Measurements from ENCODE around the gene SLC5A4. TPM values are rescaled to one million over a fixed set of nuclear protein-coding genes. Genes with fewer than 3 reads are reported as not detected.

SLC5A4 gene
- total RNA-seq, 2 experiments from 2014 or later, result not detected

GRCh38 chr22:32205974-32206773 lies 49.0 kb downstream of the SLC5A4 start:
- H3K27me3 Mint-ChIP-seq, result peaks cover 18% of the 10 kb centered on the region
- ChIA-PET CTCF (no interaction called here), POLR2A (no interaction called here)
- DNase-seq, result no peak
- H3K27ac Mint-ChIP-seq, result no peak overlapping the region
- intact Hi-C loops (cut with DNase I, micrococcal nuclease), result loop anchor here in 1 of 2 experiments (2.0 to 10.0 kb wide), 4 partner anchors 63 to 541 kb away; partner anchors contain the start of gene PISD
- ATAC-seq, result no peak
- H3K9me3 Mint-ChIP-seq (ENCODE audit: low read depth), result no peaks in the 10 kb centered on the region
- no peaks in the 10 kb centered on the region for H3K36me3 Mint-ChIP-seq (ENCODE audit: low read depth)
- no peak overlapping the region for H3K4me3 Mint-ChIP-seq
- peaks cover 15% of the 10 kb centered on the region for H3K4me1 Mint-ChIP-seq

- intact Hi-C loops (cut with DNase I, micrococcal nuclease), result loop anchor here (2.0 to 10.0 kb wide), 4 partner anchors 62 to 540 kb away; partner anchors contain the start of gene PISD (in 1 of the 2)
Measured at GRCh38 chr22:32204856-32205722, 50.1 kb downstream of the SLC5A4 start, which contains the start of gene RFPL2. Gene RFPL2 (minus strand): TSS chr22:32205073. CDS start chr22:32202451, 2,622 bp downstream.

DNA sequence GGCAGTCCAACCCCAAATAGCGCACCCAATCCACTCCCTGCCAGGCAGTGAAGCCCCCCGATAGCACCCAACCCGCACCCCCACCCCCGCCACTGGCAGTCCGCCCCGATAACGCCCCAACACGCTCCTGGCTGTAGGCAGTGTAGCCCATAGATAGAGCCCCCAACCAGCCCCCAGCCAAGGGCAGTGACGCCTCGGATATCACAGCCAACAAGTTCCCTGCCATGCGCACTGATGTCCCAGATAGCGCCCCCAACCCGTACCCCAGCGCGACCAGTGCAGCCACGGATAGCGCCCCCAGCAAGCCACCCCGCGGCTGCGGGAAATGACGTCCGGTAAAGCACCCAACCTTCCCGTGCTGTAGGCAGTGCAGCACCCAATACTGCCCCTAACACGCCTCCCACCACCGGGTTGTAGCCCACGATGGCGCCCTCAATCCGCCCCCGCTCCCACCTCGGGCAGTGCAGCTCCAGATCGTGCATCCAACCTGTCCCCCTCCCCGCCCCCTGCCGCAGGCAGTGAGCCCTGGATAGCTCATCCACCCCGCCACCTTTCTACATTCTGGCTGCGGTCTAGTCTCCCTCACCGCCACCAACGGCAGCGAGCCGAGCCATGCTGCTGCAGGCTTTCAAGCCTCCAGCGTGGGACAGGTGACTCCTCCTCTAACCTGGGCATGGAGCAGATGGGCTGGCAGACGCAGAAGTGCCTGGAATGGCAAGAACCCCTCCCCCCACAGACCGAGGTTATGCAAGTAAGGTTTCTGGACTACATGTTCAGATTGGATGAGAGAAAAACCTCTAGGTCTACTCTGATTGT lies 50.9 kb downstream of the SLC5A4 start:
- intact Hi-C loops (cut with DNase I, micrococcal nuclease), result loop anchor here (2.0 to 10.0 kb wide), 4 partner anchors 61 to 539 kb away; partner anchors contain the start of gene PISD (in 1 of the 2)
- ChIA-PET POLR2A (no interaction called here), CTCF (no interaction called here)
- Mint-ChIP-seq H3K4me3 (peak overlapping the region; percentile 63), H3K27ac (no peak overlapping the region), H3K4me1 (peaks cover 21% of the 10 kb centered on the region), H3K36me3 (ENCODE audit: low read depth) (no peaks in the 10 kb centered on the region), H3K27me3 (peaks cover 18% of the 10 kb centered on the region), H3K9me3 (ENCODE audit: low read depth) (no peaks in the 10 kb centered on the region)
- ATAC-seq, result peak; percentile 10
- peak; percentile 30 for DNase-seq

More at GRCh38 chr22:32204856-32205722, 50.1 kb downstream of the SLC5A4 start, which contains the start of gene RFPL2:
- H3K27me3 Mint-ChIP-seq, result peaks cover 18% of the 10 kb centered on the region
- H3K27ac Mint-ChIP-seq, result no peak within 1 kb of the TSS
- DNase-seq, result peak; percentile 58
- ChIA-PET CTCF (no interaction called here), POLR2A (no interaction called here)
- ATAC-seq, result peak; percentile 63
- H3K4me1 Mint-ChIP-seq, result peaks cover 21% of the 10 kb centered on the region
- no peaks in the 10 kb centered on the region for H3K36me3 Mint-ChIP-seq (ENCODE audit: low read depth)
- H3K4me3 Mint-ChIP-seq, result peak within 1 kb of the TSS; percentile 63
- no peaks in the 10 kb centered on the region for H3K9me3 Mint-ChIP-seq (ENCODE audit: low read depth)

GRCh38 chr22:32203181-32204039 lies 51.7 kb downstream of the SLC5A4 start:
- ChIA-PET CTCF (no interaction called here), POLR2A (no interaction called here)
- Mint-ChIP-seq H3K4me1 (peaks cover 21% of the 10 kb centered on the region), H3K4me3 (peak overlapping the region; percentile 63), H3K9me3 (ENCODE audit: low read depth) (no peaks in the 10 kb centered on the region), H3K27ac (no peak overlapping the region), H3K36me3 (ENCODE audit: low read depth) (no peaks in the 10 kb centered on the region), H3K27me3 (peaks cover 18% of the 10 kb centered on the region)
- peak; percentile 13 for DNase-seq
- intact Hi-C loops (cut with DNase I, micrococcal nuclease), result loop anchor here (2.0 to 10.0 kb wide), 6 partner anchors 61 to 539 kb away; partner anchors contain the start of gene PISD (in 1 of the 2)
- no peak for ATAC-seq

GRCh38 chr22:32202539-32203180 lies 52.5 kb downstream of the SLC5A4 start:
- DNase-seq, result peak; percentile 59
- peak; percentile 55 for ATAC-seq
- ChIA-PET POLR2A (interaction anchor here (0.6 kb wide), 1 partner anchor 170 kb away, joined by 6 read pairs; no protein-coding TSS in a partner anchor), CTCF (interaction anchor here (0.7 to 1.5 kb wide), 4 partner anchors 16 to 274 kb away, joined by 3 to 6 read pairs (median 3); no protein-coding TSS in a partner anchor)
- intact Hi-C loops (cut with DNase I, micrococcal nuclease), result loop anchor here (1.0 to 10.0 kb wide), 6 partner anchors 60 to 538 kb away; partner anchors contain the start of gene PISD (in 1 of the 2)
- H3K4me1 Mint-ChIP-seq, result peaks cover 21% of the 10 kb centered on the region
- H3K9me3 Mint-ChIP-seq (ENCODE audit: low read depth), result no peaks in the 10 kb centered on the region
- H3K27me3 Mint-ChIP-seq, result peaks cover 18% of the 10 kb centered on the region
- H3K36me3 Mint-ChIP-seq (ENCODE audit: low read depth), result no peaks in the 10 kb centered on the region
- peak overlapping the region; percentile 63 for H3K4me3 Mint-ChIP-seq
- no peak overlapping the region for H3K27ac Mint-ChIP-seq

DNA sequence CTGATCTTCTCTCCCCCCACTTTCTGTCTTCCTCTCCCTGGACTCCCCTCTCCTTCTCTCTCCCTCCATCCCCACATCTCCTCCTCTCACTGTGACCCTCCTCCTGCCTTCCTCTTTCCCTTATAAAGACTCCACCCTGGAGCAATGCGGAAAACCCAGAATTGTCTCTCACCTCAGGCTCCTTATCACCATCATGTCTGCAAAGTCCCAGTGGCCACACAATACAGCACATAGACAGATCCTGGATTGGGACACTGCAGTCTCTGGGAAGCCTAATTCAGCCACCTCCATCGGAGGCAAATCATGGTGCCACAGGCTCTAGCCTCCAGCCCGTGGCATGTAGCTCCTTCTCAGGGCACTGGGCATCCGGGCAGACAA lies 53.0 kb downstream of the SLC5A4 start:
- Mint-ChIP-seq H3K27me3 (peaks cover 18% of the 10 kb centered on the region), H3K36me3 (ENCODE audit: low read depth) (no peaks in the 10 kb centered on the region), H3K27ac (no peak overlapping the region), H3K9me3 (ENCODE audit: low read depth) (no peaks in the 10 kb centered on the region), H3K4me1 (peaks cover 21% of the 10 kb centered on the region), H3K4me3 (no peak overlapping the region)
- ChIA-PET POLR2A (interaction anchor here (0.6 kb wide), 1 partner anchor 171 kb away, joined by 6 read pairs; no protein-coding TSS in a partner anchor), CTCF (interaction anchor here (0.7 to 1.5 kb wide), 5 partner anchors 17 to 275 kb away, joined by 3 to 6 read pairs (median 3); no protein-coding TSS in a partner anchor)
- no peak for DNase-seq
- no peak for ATAC-seq
- intact Hi-C loops (cut with DNase I, micrococcal nuclease), result loop anchor here (1.0 to 10.0 kb wide), 6 partner anchors 60 to 537 kb away; partner anchors contain the start of gene PISD (in 1 of the 2)

DNA sequence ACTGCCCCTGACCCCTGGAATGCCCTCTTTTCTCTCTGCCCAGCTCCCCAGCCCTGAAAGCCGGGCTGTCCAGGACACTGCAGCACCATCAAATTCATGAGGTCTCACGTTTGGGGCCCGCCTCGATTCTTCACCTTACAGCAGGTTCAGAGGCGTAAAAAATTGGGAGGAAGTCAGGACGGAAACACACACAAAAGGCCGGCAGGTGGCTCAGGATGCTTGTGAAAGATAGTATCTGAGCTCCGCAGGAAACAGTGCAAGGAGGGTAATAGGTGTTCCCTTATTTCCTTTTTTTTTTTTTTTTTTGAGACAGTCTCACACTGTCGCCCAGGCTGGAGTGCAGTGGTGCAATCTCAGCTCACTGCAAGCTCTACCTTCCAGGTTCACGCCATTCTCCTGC lies 54.4 kb downstream of the SLC5A4 start:
- no peak overlapping the region for H3K27ac Mint-ChIP-seq
- no peaks in the 10 kb centered on the region for H3K36me3 Mint-ChIP-seq (ENCODE audit: low read depth)
- intact Hi-C loops (cut with DNase I, micrococcal nuclease), result loop anchor here (5.0 to 10.0 kb wide), 3 partner anchors 58 to 536 kb away; partner anchors contain the start of gene PISD (in 1 of the 2)
- ChIA-PET CTCF (interaction anchor here (0.6 to 1.2 kb wide), 2 partner anchors 65 to 281 kb away, joined by 4 to 5 read pairs; no protein-coding TSS in a partner anchor), POLR2A (interaction anchor here (0.6 kb wide), 1 partner anchor 283 kb away, joined by 3 read pairs; no protein-coding TSS in a partner anchor)
- H3K27me3 Mint-ChIP-seq, result peaks cover 18% of the 10 kb centered on the region
- DNase-seq, result peak; percentile 35
- no peak overlapping the region for H3K4me3 Mint-ChIP-seq
- no peaks in the 10 kb centered on the region for H3K9me3 Mint-ChIP-seq (ENCODE audit: low read depth)
- H3K4me1 Mint-ChIP-seq, result peaks cover 21% of the 10 kb centered on the region
- no peak for ATAC-seq

- intact Hi-C loops (cut with DNase I, micrococcal nuclease), result loop anchor here (5.0 to 10.0 kb wide), 3 partner anchors 58 to 535 kb away; partner anchors contain the start of gene PISD (in 1 of the 2)
- ChIA-PET CTCF (interaction anchor here (0.6 kb wide), 1 partner anchor 75 kb away, joined by 3 read pairs; no protein-coding TSS in a partner anchor), POLR2A (interaction anchor here (0.6 kb wide), 1 partner anchor 123 kb away, joined by 6 read pairs; no protein-coding TSS in a partner anchor)
- peaks cover 21% of the 10 kb centered on the region for H3K4me1 Mint-ChIP-seq
- no peak overlapping the region for H3K27ac Mint-ChIP-seq
- H3K4me3 Mint-ChIP-seq, result no peak overlapping the region
- H3K9me3 Mint-ChIP-seq (ENCODE audit: low read depth), result no peaks in the 10 kb centered on the region
- no peaks in the 10 kb centered on the region for H3K36me3 Mint-ChIP-seq (ENCODE audit: low read depth)
- no peak for DNase-seq
- peaks cover 14% of the 10 kb centered on the region for H3K27me3 Mint-ChIP-seq
- ATAC-seq, result no peak
Measured at GRCh38 chr22:32199961-32200360, 55.2 kb downstream of the SLC5A4 start.

DNA sequence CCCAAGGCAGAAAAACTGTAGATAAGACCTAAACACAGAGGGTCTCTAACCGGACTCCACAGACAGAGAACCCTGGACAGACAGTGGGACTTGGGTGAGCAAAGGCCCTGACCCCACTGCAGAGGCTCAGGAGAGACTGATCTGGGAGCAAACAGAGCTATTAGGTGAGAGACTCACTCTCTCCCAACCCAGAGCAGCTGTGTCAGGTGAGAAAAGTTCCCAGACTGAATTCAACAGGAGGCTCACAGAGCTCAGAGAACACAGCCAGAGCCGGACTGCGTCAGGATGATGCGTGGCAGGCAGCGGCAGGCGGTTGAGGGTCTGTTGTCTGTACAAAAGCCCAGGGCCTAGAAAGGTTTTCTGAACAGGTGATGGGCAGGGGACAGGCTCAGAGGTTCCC lies 55.8 kb downstream of the SLC5A4 start:
- no peaks in the 10 kb centered on the region for H3K9me3 Mint-ChIP-seq (ENCODE audit: low read depth)
- intact Hi-C loops (cut with DNase I, micrococcal nuclease), result no loop called here
- peaks cover 21% of the 10 kb centered on the region for H3K4me1 Mint-ChIP-seq
- no peak for DNase-seq
- H3K27me3 Mint-ChIP-seq, result peaks cover 9% of the 10 kb centered on the region
- CTCF ChIA-PET, result interaction anchor here (0.6 kb wide), 1 partner anchor 74 kb away, joined by 3 read pairs; no protein-coding TSS in a partner anchor
- no peaks in the 10 kb centered on the region for H3K36me3 Mint-ChIP-seq (ENCODE audit: low read depth)
- H3K4me3 Mint-ChIP-seq, result no peak overlapping the region
- POLR2A ChIA-PET, result interaction anchor here (0.6 kb wide), 1 partner anchor 123 kb away, joined by 6 read pairs; no protein-coding TSS in a partner anchor
- H3K27ac Mint-ChIP-seq, result no peak overlapping the region
- no peak for ATAC-seq

Measured in activated CD4-positive, alpha-beta T cell treated with anti-CD3 and anti-CD28 coated beads for 36 hours (primary cell).